GM21529 (cell line): Measurements from ENCODE around the gene IDI1.
"Not testable (repeated sequence)": the region's sequence is repeated elsewhere in the genome, so short reads cannot be mapped to it uniquely, and the experiment has no call there.

Source experiments
- ATAC-seq: cut with Tn5 transposase; IDR thresholded peaks from one replicate; pipeline ENCODE4 v1.9.1; 2021; ENCODE audit not compliant: unreplicated experiment

IDI1 gene

GRCh38 chr10:1048732-1049424 lies at the start of gene IDI1:
Gene IDI1, minus strand, starts transcription at chr10:1049119. Its CDS starts 116 bp downstream, at chr10:1049003.
- peak; percentile 81 for ATAC-seq

- no peak for ATAC-seq
These were observed 48.5 kb upstream of the IDI1 start for GRCh38 chr10:1097436-1097835.

GRCh38 chr10:1096287-1096889 lies 47.5 kb upstream of the IDI1 start:
- ATAC-seq, result no peak

- ATAC-seq, result no peak
These were observed 46.6 kb upstream of the IDI1 start for GRCh38 chr10:1095498-1095897.

GRCh38 chr10:1094112-1095057 lies 45.5 kb upstream of the IDI1 start:
- peak; percentile 94 for ATAC-seq

GRCh38 chr10:1093696-1094095 lies 44.8 kb upstream of the IDI1 start:
- ATAC-seq, result no peak

- ATAC-seq, result no peak
These were observed 41.8 kb upstream of the IDI1 start for GRCh38 chr10:1090696-1091095.

GRCh38 chr10:1089017-1089689 lies 40.2 kb upstream of the IDI1 start:
- ATAC-seq, result no peak

GRCh38 chr10:1086787-1087186 lies 37.9 kb upstream of the IDI1 start:
- no peak for ATAC-seq

- no peak for ATAC-seq
These were observed 36.3 kb upstream of the IDI1 start for GRCh38 chr10:1085258-1085657.

- ATAC-seq, result no peak
These were observed 35.4 kb upstream of the IDI1 start for GRCh38 chr10:1084011-1084950.

- ATAC-seq, result no peak
These were observed 34.7 kb upstream of the IDI1 start for GRCh38 chr10:1083581-1083980.

GRCh38 chr10:1078668-1079067 lies 29.7 kb upstream of the IDI1 start:
- no peak for ATAC-seq

GRCh38 chr10:1074748-1075308 lies 25.9 kb upstream of the IDI1 start:
- no peak for ATAC-seq

GRCh38 chr10:1074052-1074747 lies 25.3 kb upstream of the IDI1 start:
- ATAC-seq, result no peak

- ATAC-seq, result no peak
These were observed 22.0 kb upstream of the IDI1 start for GRCh38 chr10:1070919-1071318.

GRCh38 chr10:1068380-1069361 lies 19.8 kb upstream of the IDI1 start:
- ATAC-seq, result no peak

GRCh38 chr10:1066734-1067133 lies 17.8 kb upstream of the IDI1 start:
- not testable (repeated sequence) for ATAC-seq
